Spleen (tissue), 11 donors: ENCODE data around the gene MATCAP1. TPM values are rescaled to one million over a fixed set of nuclear protein-coding genes. Genes with fewer than 3 reads are reported as not detected.
A peak's percentile ranks its signal among the peaks of the same experiment; 100 is the strongest.

Experiments
- DNase-seq: peaks from one replicate; pipeline ENCODE4 v3.0.0-alpha.2; 2020
- H3K27ac ChIP-seq, 8 donors: fragments of 200-600 bp; sonication (generic) in 7 of 8; 1 replicate in 4 of 8; 2 replicates in 4 of 8; pipeline versions ENCODE4 v1.5.0 to v1.8.0; 2016 to 2021; ENCODE audit warnings: inconsistent platforms in 4 of 8, mild to moderate bottlenecking in 4 of 8, moderate library complexity in 1 of 8
- H3K27me3 ChIP-seq, 7 donors: fragments of 200-600 bp; sonication (generic) in 6 of 7; replicated peaks in 1 of 7; 1 replicate in 4 of 7; 2 replicates in 3 of 7; pipeline versions ENCODE4 v1.5.0 to v1.8.0; 2016 to 2021; ENCODE audit warnings: inconsistent platforms in 3 of 7, mild to moderate bottlenecking in 1 of 7
- H3K36me3 ChIP-seq, 6 donors: fragments of 200-600 bp; sonication (generic) in 5 of 6; 1 replicate in 4 of 6; 2 replicates in 2 of 6; pipeline versions ENCODE4 v1.5.0 to v1.8.0; 2016 to 2021; ENCODE audit warnings: inconsistent platforms in 2 of 6
- H3K4me1 ChIP-seq, 6 donors: fragments of 200-600 bp; sonication (generic) in 5 of 6; 1 replicate in 3 of 6; 2 replicates in 3 of 6; pipeline versions ENCODE4 v1.5.0 to v1.8.0; 2016 to 2021; ENCODE audit warnings: inconsistent platforms in 3 of 6
- H3K4me3 ChIP-seq, 8 donors: fragments of 200-600 bp; sonication (generic) in 7 of 8; 1 replicate in 4 of 8; 2 replicates in 4 of 8; pipeline versions ENCODE4 v1.5.0 to v1.8.0; 2016 to 2021; ENCODE audit warnings: inconsistent platforms in 4 of 8, mild to moderate bottlenecking in 4 of 8, moderate library complexity in 2 of 8
- H3K9me3 ChIP-seq, 8 donors: fragments of 200-600 bp; sonication (generic) in 7 of 8; 1 replicate in 4 of 8; 2 replicates in 4 of 8; pipeline versions ENCODE4 v1.5.0 to v1.8.0; 2016 to 2021; ENCODE audit warnings: inconsistent platforms in 4 of 8
- POLR2A ChIP-seq, 3 donors: fragments of 450-650 bp; IDR thresholded peaks; one replicate each; pipeline ENCODE4 v1.5.1; 2017; ENCODE audit warnings: antibody characterized with exemption in 3 of 3, mild to moderate bottlenecking in 1 of 3
- POLR2AphosphoS5 ChIP-seq, 3 donors: sonication (generic); formaldehyde crosslinking; IDR thresholded peaks; one replicate each; pipeline ENCODE4 v1.5.1; 2017; ENCODE audit warnings: antibody characterized with exemption in 3 of 3
- WGBS, 5 donors: extraction: QIAGEN DNeasy Blood & Tissue Kit in 3 of 5; methylation state at CpG; one replicate each; pipeline versions ENCODE4 v1.1.5 to v1.1.7; 2013 to 2018; 5-methylcytosine and 5-hydroxymethylcytosine counted together
- intact Hi-C: fragments of 100-400 bp; cut with DNase I; formaldehyde crosslinking; loops from one replicate; pipeline ENCODE4 v1.15.0; 2023; ENCODE audit warnings: low total_unique reads
- polyA plus RNA-seq, 3 donors: library from polyadenylated mRNA; stranded (reverse); fragments of 200-250 nt; gene quantifications; one replicate each; pipeline ENCODE4 v1.2.1, GENCODE V29; 2013
- total RNA-seq, 7 donors: library from RNA; depleted of rRNA in 3 of 7; stranded (reverse); fragments of >200 nt in 3 of 7; fragmentation: NEBNext Ultra II Directional in 4 of 7; extraction: Animal tissue kit (Norgen Biotek cat#: 25700) in 4 of 7; gene quantifications; one replicate each; pipeline versions ENCODE4 v1.1.0 to v1.2.1, GENCODE V29; 2016 to 2021
- TF ChIP-seq, protein P1 (sequence below), 11 experiments: fragments of 200-600 bp in 7 of 11; fragments of 450-650 bp in 4 of 11; sonication (generic) in 4 of 11; IDR thresholded peaks in 8 of 11; conservative IDR thresholded peaks in 3 of 11; 1 replicate in 7 of 11; 2 replicates in 4 of 11; pipeline versions ENCODE4 v1.4.0 to v1.8.0; 2016 to 2021; ENCODE audit warnings: antibody characterized with exemption in 11 of 11, inconsistent platforms in 4 of 11, mild to moderate bottlenecking in 1 of 11
- donor health status: healthy with polysubstance abuse.
- donor health status: DM: no; HTN: no; CAD: no; lungs with moderate emphysema.
- donor health status: DM: no; HTN: no; CAD: no.
- donor health status: Bipolar disorder and iron deficiency.
- donor health status: healthy.
- donor health status: DM: no; HTN: no; CAD: no.
- donor health status: DM: yes; HTN: yes; CAD: no.

MATCAP1 gene
- total and polyA plus RNA-seq, 10 donors = 8.9 to 59.4 (median 20.6) TPM

DNA sequence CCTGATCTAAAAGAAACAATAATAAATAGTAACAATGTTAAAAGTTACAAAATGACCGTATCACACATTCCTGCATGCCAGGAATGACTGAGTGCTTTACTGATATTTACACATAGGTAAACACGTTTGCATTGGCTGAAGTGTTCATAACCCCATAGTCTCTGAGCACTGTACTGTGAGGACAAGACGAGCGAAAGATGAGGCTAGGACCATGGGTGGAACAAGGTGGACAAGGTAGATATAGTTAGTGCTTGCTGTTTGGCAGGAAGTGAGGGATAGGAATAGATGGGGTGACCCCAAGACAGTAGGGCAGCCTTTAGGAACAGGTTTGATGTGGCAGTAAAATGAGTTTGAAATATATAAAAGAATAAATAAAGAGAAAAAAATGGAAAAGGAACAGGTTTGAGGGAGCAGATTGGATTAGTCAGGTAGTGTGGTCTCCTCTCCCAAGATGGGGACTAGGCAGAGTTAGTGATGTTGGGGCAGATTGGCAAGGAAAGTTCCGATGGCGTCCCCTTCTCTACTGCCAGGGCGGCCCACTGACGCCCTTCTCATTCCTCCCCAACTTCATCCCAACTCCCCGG lies 7.7 kb upstream of the MATCAP1 start:
- intact Hi-C loops = no loop called here

GRCh38 chr16:67190448-67191399 lies 7.0 kb upstream of the MATCAP1 start:
- DNase-seq = no peak
- peak overlapping the region in 7 of 8 donors; percentile 11 to 95 (median 84) for H3K27ac ChIP-seq
- peaks cover 29 to 87% (median 55%) of the 10 kb centered on the region in 6 donors for H3K4me1 ChIP-seq
- 74 to 86% (median 78%) methylated on average over 11 to 13 of the region's 13 CpGs for WGBS, 5 donors
- peaks cover 0 to 41% (median 19%) of the 10 kb centered on the region in 6 donors for H3K36me3 ChIP-seq
- TF ChIP-seq, protein P1, sequence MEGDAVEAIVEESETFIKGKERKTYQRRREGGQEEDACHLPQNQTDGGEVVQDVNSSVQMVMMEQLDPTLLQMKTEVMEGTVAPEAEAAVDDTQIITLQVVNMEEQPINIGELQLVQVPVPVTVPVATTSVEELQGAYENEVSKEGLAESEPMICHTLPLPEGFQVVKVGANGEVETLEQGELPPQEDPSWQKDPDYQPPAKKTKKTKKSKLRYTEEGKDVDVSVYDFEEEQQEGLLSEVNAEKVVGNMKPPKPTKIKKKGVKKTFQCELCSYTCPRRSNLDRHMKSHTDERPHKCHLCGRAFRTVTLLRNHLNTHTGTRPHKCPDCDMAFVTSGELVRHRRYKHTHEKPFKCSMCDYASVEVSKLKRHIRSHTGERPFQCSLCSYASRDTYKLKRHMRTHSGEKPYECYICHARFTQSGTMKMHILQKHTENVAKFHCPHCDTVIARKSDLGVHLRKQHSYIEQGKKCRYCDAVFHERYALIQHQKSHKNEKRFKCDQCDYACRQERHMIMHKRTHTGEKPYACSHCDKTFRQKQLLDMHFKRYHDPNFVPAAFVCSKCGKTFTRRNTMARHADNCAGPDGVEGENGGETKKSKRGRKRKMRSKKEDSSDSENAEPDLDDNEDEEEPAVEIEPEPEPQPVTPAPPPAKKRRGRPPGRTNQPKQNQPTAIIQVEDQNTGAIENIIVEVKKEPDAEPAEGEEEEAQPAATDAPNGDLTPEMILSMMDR (IDR thresholded peaks at IDR 0.05 in 8 of 11, conservative IDR thresholded peaks at IDR 0.05 in 3 of 11) = no peak
- TF ChIP-seq POLR2A (IDR thresholded peaks at IDR 0.05) = no peak
- no peak for TF ChIP-seq POLR2AphosphoS5 (IDR thresholded peaks at IDR 0.05)
- H3K9me3 ChIP-seq = no peaks in the 10 kb centered on the region
- intact Hi-C loops = no loop called here
- H3K4me3 ChIP-seq = peak overlapping the region in 5 of 8 donors; percentile 35 to 69 (median 46)
- peaks cover 0 to 21% (median 0%) of the 10 kb centered on the region in 7 donors for H3K27me3 ChIP-seq

More for the DNA sequence above, 7.7 kb upstream of the MATCAP1 start:
- DNase-seq = no peak
- Histone ChIP-seq H3K27me3 (peaks cover 0 to 15% (median 0%) of the 10 kb centered on the region in 7 donors), H3K27ac (peak overlapping the region; percentile 33 to 95 (median 84)), H3K36me3 (peaks cover 0 to 49% (median 27%) of the 10 kb centered on the region in 6 donors), H3K9me3 (no peaks in the 10 kb centered on the region), H3K4me3 (peak overlapping the region; percentile 73 to 99 (median 98)), H3K4me1 (peaks cover 29 to 87% (median 52%) of the 10 kb centered on the region in 6 donors)
- WGBS, 5 donors = 22 to 33% (median 26%) methylated on average over 9 of the region's 9 CpGs
- TF ChIP-seq POLR2AphosphoS5 (IDR thresholded peaks at IDR 0.05) = no peak

DNA sequence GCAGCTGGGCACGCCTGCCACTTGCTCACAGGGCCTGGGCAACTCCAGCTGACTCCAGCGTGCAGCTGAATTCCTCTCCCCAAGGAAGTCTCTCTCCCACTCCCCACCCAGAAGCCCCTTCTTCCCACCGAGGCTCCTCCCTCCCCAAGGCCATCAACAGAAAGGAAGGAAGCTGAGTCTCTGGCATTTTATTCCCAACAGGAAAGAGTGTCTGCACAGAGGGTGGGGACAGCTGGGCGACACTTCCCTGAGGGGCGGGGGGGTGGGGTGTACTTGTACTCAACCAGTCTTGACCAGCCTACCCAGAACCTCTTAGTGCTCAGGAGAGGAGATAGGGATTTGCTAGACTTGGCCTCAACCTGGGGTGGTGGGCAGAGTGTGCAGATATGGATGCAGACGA lies 6.3 kb upstream of the MATCAP1 start, which contains the start of gene EXOC3L1:
EXOC3L1 (minus strand) TSS at position 96 of the 400 bp plus-strand sequence. CDS start 460 bp downstream, outside the sequence.
- peaks cover 0 to 25% (median 0%) of the 10 kb centered on the region in 7 donors for H3K27me3 ChIP-seq
- intact Hi-C loops = no loop called here
- peaks cover 31 to 87% (median 59%) of the 10 kb centered on the region in 6 donors for H3K4me1 ChIP-seq
- TF ChIP-seq, protein P1 (IDR thresholded peaks at IDR 0.05 in 8 of 11, conservative IDR thresholded peaks at IDR 0.05 in 3 of 11) = no peak
- TF ChIP-seq POLR2A (IDR thresholded peaks at IDR 0.05) (no peak), POLR2AphosphoS5 (IDR thresholded peaks at IDR 0.05) (peak in 2 of 3 donors; percentile 45 to 63)
- peak within 1 kb of the TSS in 7 of 8 donors; percentile 11 to 95 (median 74) for H3K27ac ChIP-seq
- no peaks in the 10 kb centered on the region for H3K9me3 ChIP-seq
- DNase-seq = no peak
- 30 to 61% (median 46%) methylated on average over 6 of the region's 6 CpGs for whole genome bisulfite sequencing, 5 donors
- H3K36me3 ChIP-seq = peaks cover 0 to 34% (median 12%) of the 10 kb centered on the region in 6 donors
- H3K4me3 ChIP-seq = peak within 1 kb of the TSS in 7 of 8 donors; percentile 29 to 69 (median 43)

DNA sequence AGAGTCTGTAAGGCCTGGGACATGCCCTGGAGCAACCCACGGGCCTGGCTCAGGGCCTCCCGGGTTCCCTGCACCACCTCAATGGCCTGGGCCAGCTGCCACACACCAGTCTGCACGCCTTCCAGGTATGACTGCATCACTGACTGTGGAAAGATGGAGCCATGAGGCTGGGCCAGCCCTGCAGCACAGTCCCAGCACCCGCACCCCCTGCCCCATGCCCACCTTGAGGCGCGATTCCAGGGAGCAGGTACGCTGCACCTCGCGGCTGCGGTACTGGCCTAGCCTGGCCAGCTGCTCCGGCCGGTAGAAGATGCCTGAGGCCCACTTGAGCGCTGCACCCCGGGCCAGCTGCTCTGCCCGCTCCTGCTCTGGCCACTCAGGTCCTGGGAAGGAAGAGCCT lies 5.0 kb upstream of the MATCAP1 start:
- intact Hi-C loops = no loop called here

More for the DNA sequence above, 5.0 kb upstream of the MATCAP1 start:
- DNase-seq = no peak
- H3K9me3 ChIP-seq = no peaks in the 10 kb centered on the region
- H3K36me3 ChIP-seq = peaks cover 0 to 22% (median under 1%) of the 10 kb centered on the region in 6 donors
- peaks cover 0 to 32% (median 0%) of the 10 kb centered on the region in 7 donors for H3K27me3 ChIP-seq
- TF ChIP-seq, protein P1 (IDR thresholded peaks at IDR 0.05 in 8 of 11, conservative IDR thresholded peaks at IDR 0.05 in 3 of 11) = no peak
- no peak for TF ChIP-seq POLR2AphosphoS5 (IDR thresholded peaks at IDR 0.05)
- TF ChIP-seq POLR2A (IDR thresholded peaks at IDR 0.05) = no peak
- H3K27ac ChIP-seq = peak overlapping the region in 4 of 8 donors; percentile 21 to 95 (median 70)
- H3K4me1 ChIP-seq = peaks cover 35 to 85% (median 61%) of the 10 kb centered on the region in 6 donors
- 78 to 97% (median 87%) methylated on average over 6 to 15 of the region's 15 CpGs for WGBS, 5 donors
- H3K4me3 ChIP-seq = peak overlapping the region in 6 of 8 donors; percentile 13 to 69 (median 44)
